Stimulated activated CD8-positive, alpha-beta memory T cell treated with anti-CD3 and anti-CD28 coated beads, Interleukin-12 subunit alpha, Interleukin-12 subunit beta, amount 100 ng/mL, for 1 hour (primary cell): ENCODE measurements around the gene DZIP1.
"Not testable (repeated sequence)": the region's sequence is repeated elsewhere in the genome, so short reads cannot be mapped to it uniquely, and the experiment has no call there.

ENCODE experiments used
- DNase-seq: peaks from one replicate; pipeline ENCODE4 v3.0.0-alpha.2; 2020; ENCODE audit warnings: low read depth

DZIP1 gene

GRCh38 chr13:95601216-95601615 is 43.3 kb downstream of the DZIP1 start:
- DNase-seq: no peak

DNA sequence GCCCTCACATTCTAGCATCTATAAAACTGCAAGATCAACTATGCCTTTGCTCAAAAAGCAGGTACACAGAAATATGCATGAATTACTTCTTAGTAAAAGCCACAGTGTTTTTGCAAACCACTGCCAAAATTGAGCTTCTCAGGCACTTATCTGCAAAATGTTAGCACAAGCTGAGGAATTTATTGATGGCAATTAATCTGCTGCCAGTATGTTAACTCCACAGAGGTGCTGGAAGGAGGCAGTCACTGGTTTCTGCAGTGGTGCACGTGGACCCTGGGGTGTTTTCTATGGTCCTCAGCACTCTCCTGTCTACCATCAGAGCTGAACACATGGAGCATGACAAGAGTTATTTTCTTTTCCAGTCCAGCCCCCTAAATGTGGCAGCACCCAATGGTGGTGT is 47.8 kb downstream of the DZIP1 start:
- no peak for DNase-seq

- no peak for DNase-seq
Measured at GRCh38 chr13:95593462-95593861, 51.0 kb downstream of the DZIP1 start.

DNA sequence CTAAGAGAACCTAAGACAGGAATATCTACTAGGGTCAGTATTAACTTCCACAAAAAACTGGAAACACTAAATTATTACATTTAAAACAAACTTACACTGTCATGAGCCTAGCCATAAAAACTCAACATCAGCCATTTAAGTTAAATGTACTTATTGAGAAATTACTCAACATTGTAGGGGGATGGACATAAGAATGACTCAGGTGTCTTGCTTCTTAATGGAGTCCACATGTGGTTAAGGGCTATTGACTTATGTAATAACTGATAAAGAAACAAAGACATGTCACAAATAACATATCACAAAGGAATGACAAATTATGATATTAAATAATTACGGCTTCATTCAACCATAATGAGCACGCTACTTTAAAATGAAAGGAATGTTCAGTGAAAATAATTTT is 55.8 kb downstream of the DZIP1 start:
- DNase-seq: no peak

DNA sequence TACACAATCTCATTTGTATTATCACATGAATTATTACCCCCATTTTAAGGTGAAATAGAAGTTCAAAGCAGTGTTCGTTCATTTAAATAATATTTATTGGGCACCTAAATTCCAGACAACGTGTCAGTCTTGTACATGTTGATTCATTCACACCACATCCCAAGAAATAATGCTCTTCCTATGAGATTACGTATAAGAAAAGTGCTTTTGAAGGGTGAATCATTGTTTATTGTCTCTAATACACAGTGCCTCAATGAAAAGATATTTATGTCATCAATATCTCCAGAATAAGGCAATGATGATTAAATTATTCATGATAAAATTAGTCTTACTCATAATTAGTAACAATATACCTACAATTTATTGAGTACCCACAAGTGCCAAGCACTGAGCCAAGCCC is 56.4 kb downstream of the DZIP1 start:
- no peak for DNase-seq

- no peak for DNase-seq
Measured at GRCh38 chr13:95585867-95586266, 58.6 kb downstream of the DZIP1 start.

DNA sequence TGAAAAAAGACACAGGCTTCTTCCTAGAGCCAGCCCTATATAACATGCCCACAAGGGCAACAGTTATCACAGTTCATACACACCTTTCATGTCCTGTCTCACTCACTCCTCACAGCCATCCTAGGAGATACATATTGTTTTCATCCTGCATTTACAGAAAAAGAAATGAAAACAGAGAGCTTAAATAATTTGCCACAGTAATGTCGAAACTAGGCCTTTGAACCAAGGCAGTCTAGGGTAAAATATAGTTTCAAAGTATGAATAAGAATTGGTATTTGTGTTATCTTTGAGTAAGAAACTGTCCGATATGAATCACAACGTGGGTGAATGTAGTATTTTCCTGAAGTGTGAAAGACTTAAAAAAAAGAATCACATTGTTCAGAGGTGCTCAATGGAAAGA is 65.2 kb downstream of the DZIP1 start:
- no peak for DNase-seq

DNA sequence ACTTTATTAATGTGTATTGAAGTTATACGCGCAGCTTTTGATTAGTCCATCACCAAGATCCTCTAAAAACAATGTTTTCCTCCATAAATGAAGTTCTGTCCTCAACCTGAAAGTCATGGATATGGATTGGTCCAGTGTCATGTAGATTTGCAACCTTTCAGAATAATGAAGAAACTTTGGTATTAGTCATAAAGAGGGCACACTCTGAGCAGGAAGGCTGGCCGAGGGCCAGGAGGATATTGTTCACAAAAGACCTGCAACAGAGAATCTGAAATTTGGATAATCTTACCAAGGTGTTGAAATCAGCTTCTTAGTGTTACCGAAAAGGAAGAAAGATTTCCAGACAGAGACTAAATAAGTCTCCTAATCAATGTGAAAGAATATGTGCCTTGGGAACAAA is 71.3 kb downstream of the DZIP1 start:
- no peak for DNase-seq

- DNase-seq: no peak
Measured at GRCh38 chr13:95571941-95572340, 72.6 kb downstream of the DZIP1 start.

- DNase-seq: no peak
Measured at GRCh38 chr13:95570016-95570415, 74.5 kb downstream of the DZIP1 start.

GRCh38 chr13:95568131-95568530 is 76.4 kb downstream of the DZIP1 start:
- no peak for DNase-seq

- DNase-seq: not testable (repeated sequence)
Measured at GRCh38 chr13:95565758-95566157, 78.7 kb downstream of the DZIP1 start.

DNA sequence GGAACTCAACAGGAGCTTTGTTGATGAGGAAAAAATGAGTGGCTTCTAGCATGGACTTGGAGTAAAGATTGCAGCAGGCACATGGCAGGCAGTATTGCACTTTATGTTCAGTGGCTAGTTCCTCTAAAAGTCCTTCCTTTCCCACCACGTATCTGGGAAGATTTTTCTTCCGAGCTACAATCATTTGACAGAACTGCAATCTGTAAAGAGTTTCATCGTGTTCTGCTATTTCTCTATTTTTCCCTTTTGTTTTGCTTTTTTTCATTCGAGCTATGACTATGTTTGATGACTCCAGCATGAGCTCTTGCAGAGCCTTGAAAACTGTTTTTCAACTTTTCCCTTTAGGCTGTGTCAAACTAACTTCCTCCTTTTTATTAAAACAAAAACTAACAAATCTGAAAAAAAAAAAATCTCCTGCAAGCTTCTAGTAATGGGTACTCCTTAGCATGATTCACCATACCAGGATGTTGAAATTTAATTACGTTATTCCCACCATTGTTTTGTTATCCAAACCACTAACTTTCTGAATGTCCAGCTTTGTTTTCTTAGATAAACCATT is 79.7 kb downstream of the DZIP1 start:
- DNase-seq: no peak

GRCh38 chr13:95564091-95564490 is 80.4 kb downstream of the DZIP1 start:
- DNase-seq: no peak

DNA sequence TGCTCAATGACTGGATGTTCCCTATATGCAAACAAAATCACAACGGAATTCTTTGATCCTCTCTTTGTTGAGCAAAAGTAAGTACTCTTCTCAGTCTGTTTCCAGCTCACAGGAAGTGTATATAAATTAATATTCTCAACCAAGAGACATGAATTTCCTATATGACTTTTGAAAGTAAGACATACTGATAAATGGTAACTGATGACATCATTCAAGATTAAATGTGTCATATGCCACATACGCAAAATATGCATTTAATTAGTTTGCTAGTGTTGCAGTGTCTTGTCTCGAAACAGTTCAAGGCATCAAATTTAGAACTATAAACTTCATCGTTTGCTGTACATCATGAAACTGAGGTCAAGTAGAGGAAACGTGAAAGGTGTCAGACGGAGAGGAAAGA is 84.1 kb downstream of the DZIP1 start:
- DNase-seq: no peak

GRCh38 chr13:95559100-95559499 is 85.4 kb downstream of the DZIP1 start:
- DNase-seq: no peak

GRCh38 chr13:95557013-95557412 is 87.5 kb downstream of the DZIP1 start:
- no peak for DNase-seq

DNA sequence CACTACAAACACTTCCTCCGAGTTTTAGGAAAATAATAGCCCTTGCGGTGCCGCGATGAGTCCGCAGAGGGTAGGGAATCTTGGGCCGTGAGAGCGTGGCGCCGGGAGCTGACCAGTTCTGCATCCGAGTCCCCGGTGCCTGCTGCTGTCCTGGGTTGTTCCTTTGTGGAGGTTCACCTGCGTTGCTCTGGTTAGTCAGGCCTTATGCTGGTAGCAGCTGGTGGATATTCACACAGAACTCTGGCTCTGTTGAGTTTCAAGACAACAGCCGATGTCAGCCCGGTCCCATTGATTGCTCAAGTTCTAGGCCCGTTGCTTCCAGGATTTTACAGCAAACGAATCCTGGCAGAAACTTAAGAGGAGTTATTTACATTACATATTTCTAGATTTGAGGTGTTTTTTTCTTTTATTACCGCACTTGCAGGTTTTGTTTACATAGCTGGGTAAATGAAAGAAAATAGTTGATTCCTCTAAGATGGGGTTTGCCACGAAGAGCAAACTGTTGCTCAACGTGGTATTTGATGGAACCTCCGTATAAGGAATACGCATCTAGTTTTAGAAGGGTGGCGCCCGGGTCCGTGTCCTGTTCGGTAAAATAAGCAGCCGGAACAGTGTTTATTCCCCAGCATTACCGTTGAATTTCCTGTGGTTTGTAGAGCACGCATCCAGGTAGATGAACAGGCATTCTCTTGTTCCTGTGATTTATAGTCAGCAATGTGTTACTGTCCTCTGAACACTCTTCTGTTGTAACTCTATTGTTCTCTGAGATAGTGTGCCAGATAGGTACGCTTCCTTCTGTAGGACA is 90.7 kb downstream of the DZIP1 start:
- DNase-seq: no peak

- no peak for DNase-seq
Measured at GRCh38 chr13:95552539-95553441, 91.7 kb downstream of the DZIP1 start, which contains the start of gene CLDN10. Gene CLDN10 (plus strand): TSS chr13:95552720. CDS start chr13:95552754, 34 bp downstream.

- no peak for DNase-seq
Measured at GRCh38 chr13:95552208-95552538, 92.3 kb downstream of the DZIP1 start.

GRCh38 chr13:95547531-95548167 is 96.9 kb downstream of the DZIP1 start:
- DNase-seq: no peak

DNA sequence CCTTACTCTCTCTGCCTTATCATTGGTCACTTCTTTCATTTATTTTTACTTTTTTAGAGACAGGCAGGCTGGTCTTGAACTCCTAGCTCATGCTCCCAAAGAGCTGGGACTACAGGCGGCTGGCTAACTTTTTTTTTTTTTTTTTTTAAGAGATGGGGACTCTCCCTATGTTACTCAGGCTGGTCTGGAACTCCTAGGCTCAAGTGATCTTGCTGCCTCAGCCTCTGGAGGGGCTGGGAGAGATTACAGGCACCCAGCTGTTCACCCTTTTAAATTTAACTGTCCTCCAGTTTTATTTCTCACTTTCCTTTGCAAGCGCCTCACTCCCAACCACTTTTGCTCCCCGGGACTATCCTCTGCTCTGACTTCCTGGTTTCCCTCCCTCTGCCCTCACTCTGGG is 97.6 kb downstream of the DZIP1 start:
- no peak for DNase-seq
